GM19467 (cell line): Measurements from ENCODE around the gene ESPL1.

ENCODE experiments used
- ATAC-seq: cut with Tn5 transposase; IDR thresholded peaks from one replicate; pipeline ENCODE4 v1.9.1; 2021; ENCODE audit warnings: mild to moderate bottlenecking, moderate library complexity; ENCODE audit not compliant: unreplicated experiment

The ESPL1 gene

GRCh38 chr12:53333845-53334244 lies 65.7 kb downstream of the ESPL1 start:
- ATAC-seq: no peak

GRCh38 chr12:53334822-53335221 lies 66.7 kb downstream of the ESPL1 start:
- ATAC-seq: no peak

GRCh38 chr12:53336181-53336681 lies 68.1 kb downstream of the ESPL1 start, which contains the start of gene SP7:
SP7 (minus strand) TSS chr12:53336354; CDS start chr12:53335646, 708 bp downstream.
- no peak for ATAC-seq

GRCh38 chr12:53338017-53338416 lies 69.9 kb downstream of the ESPL1 start:
- ATAC-seq: no peak

GRCh38 chr12:53338916-53339315 lies 70.8 kb downstream of the ESPL1 start:
- ATAC-seq: no peak

- no peak for ATAC-seq
These were observed 72.3 kb downstream of the ESPL1 start for GRCh38 chr12:53340398-53340797.
